Gastrocnemius medialis (tissue), 4 donors: ENCODE measurements around the gene MEX3B. TPM values are rescaled to one million over a fixed set of nuclear protein-coding genes. Genes with fewer than 3 reads are reported as not detected.

Experiments
- ATAC-seq, 2 donors: fragments of 150-250 bp; one replicate each; pipeline ENCODE4 v1.9.1; 2016
- DNase-seq, 2 donors: peaks; one replicate each; pipeline ENCODE4 v3.0.0-alpha.2; 2019
- H3K27ac ChIP-seq, 4 donors: fragments of 200-600 bp; sonication (generic); 1 replicate in 1 of 4; 2 replicates in 3 of 4; pipeline ENCODE4 v1.5.1; 2016 to 2018; ENCODE audit warnings: mild to moderate bottlenecking in 2 of 4, moderate library complexity in 1 of 4
- H3K27me3 ChIP-seq, 3 donors: fragments of 200-600 bp; sonication (generic) in 2 of 3; 1 replicate in 1 of 3; 2 replicates in 2 of 3; pipeline versions ENCODE4 v1.5.1 to v1.6.0; 2016 to 2019; ENCODE audit warnings: mild to moderate bottlenecking in 1 of 3, moderate library complexity in 1 of 3
- H3K36me3 ChIP-seq, 2 donors: fragments of 200-600 bp; sonication (generic) in 1 of 2; one replicate each; pipeline ENCODE4 v1.5.1; 2017 to 2018
- H3K4me1 ChIP-seq, 2 donors: fragments of 200-600 bp; sonication (generic) in 1 of 2; one replicate each; pipeline ENCODE4 v1.5.1; 2016 to 2017; ENCODE audit warnings: mild to moderate bottlenecking in 2 of 2
- H3K4me3 ChIP-seq, 4 donors: fragments of 200-600 bp; sonication (generic) in 3 of 4; 1 replicate in 1 of 4; 2 replicates in 3 of 4; pipeline ENCODE4 v1.5.1; 2016 to 2019; ENCODE audit warnings: mild to moderate bottlenecking in 2 of 4
- H3K9me3 ChIP-seq, 3 donors: fragments of 200-600 bp; sonication (generic) in 2 of 3; 1 replicate in 1 of 3; 2 replicates in 2 of 3; pipeline ENCODE4 v1.5.1; 2016 to 2019
- POLR2A ChIP-seq, 2 donors: fragments of 450-650 bp; IDR thresholded peaks; one replicate each; pipeline ENCODE4 v1.6.1; 2017; ENCODE audit warnings: antibody characterized with exemption in 2 of 2, mild to moderate bottlenecking in 2 of 2, moderate library complexity in 2 of 2
- in situ Hi-C, 4 donors: fragments of 200-750 bp; cut with MboI; loops; one replicate each; pipeline versions ENCODE4 v1.15.0 to v1.8.0; 2017; ENCODE audit warnings: low sequenced_read_pairs in 4 of 4
- intact Hi-C: fragments of 100-400 bp; cut with DNase I; formaldehyde crosslinking; loops from one replicate; pipeline ENCODE4 v1.15.1; 2023; ENCODE audit warnings: low total_unique reads
- total RNA-seq, 4 donors: library from RNA; depleted of rRNA; stranded (reverse); fragments of >200 nt; gene quantifications; one replicate each; pipeline versions ENCODE4 v1.1.0 to v1.2.3, GENCODE V29; 2016
- TF ChIP-seq, protein P1 (sequence below), 5 experiments: fragments of 450-650 bp in 3 of 5; fragments of 200-600 bp in 2 of 5; sonication (generic) in 2 of 5; IDR thresholded peaks in 4 of 5; conservative IDR thresholded peaks in 1 of 5; 1 replicate in 4 of 5; 2 replicates in 1 of 5; pipeline ENCODE4 v1.5.1; 2016 to 2019; ENCODE audit warnings: antibody characterized with exemption in 5 of 5, mild to moderate bottlenecking in 3 of 5, moderate library complexity in 3 of 5

Gene MEX3B
- total RNA-seq, 4 donors from 2014 or later, result 1.3 to 2.4 (median 1.4) TPM

DNA sequence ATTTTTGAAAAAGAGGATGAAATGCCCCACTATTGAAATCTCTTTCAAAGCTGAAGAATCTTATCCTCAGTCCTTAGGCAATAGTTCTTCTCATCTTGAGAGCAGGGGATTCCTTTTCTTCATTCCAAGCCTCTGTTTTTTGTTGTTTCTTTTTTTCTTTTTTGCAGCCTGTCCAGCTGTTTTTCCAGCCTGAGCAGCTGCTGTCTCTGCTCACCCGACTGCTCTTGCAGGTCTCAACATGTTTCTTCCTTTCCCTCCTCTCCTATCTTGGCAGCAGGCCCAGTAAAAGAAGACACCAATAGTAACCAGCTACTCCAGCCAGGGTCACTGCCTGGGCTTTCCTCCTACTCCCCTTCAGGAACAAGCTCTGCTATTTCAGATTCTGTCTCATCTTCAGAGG, 23.8 kb downstream of the MEX3B start:
- Histone ChIP-seq H3K4me3 (no peak overlapping the region), H3K36me3 (no peaks in the 10 kb centered on the region), H3K4me1 (no peaks in the 10 kb centered on the region), H3K9me3 (no peaks in the 10 kb centered on the region), H3K27ac (no peak overlapping the region), H3K27me3 (no peaks in the 10 kb centered on the region)
- TF ChIP-seq POLR2A (IDR thresholded peaks at IDR 0.05), result no peak
- TF ChIP-seq, protein P1, sequence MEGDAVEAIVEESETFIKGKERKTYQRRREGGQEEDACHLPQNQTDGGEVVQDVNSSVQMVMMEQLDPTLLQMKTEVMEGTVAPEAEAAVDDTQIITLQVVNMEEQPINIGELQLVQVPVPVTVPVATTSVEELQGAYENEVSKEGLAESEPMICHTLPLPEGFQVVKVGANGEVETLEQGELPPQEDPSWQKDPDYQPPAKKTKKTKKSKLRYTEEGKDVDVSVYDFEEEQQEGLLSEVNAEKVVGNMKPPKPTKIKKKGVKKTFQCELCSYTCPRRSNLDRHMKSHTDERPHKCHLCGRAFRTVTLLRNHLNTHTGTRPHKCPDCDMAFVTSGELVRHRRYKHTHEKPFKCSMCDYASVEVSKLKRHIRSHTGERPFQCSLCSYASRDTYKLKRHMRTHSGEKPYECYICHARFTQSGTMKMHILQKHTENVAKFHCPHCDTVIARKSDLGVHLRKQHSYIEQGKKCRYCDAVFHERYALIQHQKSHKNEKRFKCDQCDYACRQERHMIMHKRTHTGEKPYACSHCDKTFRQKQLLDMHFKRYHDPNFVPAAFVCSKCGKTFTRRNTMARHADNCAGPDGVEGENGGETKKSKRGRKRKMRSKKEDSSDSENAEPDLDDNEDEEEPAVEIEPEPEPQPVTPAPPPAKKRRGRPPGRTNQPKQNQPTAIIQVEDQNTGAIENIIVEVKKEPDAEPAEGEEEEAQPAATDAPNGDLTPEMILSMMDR (IDR thresholded peaks at IDR 0.05 in 4 of 5, conservative IDR thresholded peaks at IDR 0.05 in 1 of 5), result no peak
- in situ Hi-C loops (no loop called here), intact Hi-C loops (no loop called here)
- no peak for ATAC-seq
- DNase-seq, result no peak

DNA sequence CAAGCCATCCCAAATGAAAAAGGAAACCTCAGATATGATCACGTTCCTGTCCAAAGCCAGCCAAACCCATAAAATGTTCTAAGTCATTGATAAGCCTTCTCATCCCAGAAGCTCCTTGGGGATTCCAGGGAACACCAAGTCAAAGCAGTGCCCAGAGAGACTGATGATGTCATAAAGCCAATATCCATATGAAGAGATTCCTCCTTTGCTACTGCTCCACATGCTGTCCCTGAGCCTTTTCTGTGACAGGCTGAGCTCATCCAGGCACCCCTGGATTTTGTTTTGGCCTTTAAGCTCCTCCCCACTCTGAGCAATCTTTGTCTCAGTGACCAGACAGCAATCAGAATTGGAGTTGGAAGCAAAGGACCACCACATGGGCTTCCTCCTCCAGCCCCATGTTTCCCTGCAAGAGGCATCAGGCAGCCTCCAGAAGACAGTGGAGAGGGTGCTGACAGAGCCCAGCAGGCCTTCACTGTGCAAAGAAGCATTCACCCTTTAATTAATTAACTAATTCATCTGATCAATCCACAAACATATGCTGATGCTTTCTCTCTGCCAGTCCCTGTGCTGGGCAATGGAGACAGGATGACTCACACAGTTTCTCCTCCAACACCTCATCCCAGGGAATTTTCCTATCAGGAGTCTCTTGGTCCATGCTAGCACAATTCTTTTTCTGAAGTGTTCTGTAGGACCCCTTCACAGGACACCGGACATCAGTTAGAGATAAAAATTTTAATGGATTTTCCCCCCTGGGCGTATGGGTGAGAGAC, 25.0 kb downstream of the MEX3B start:
- H3K4me1 ChIP-seq, result no peaks in the 10 kb centered on the region
- no peak for TF ChIP-seq POLR2A (IDR thresholded peaks at IDR 0.05)
- TF ChIP-seq, protein P1 (IDR thresholded peaks at IDR 0.05 in 4 of 5, conservative IDR thresholded peaks at IDR 0.05 in 1 of 5), result no peak
- DNase-seq, result no peak
- H3K27ac ChIP-seq, result no peak overlapping the region
- intact Hi-C loops, result no loop called here
- no peaks in the 10 kb centered on the region for H3K36me3 ChIP-seq
- H3K9me3 ChIP-seq, result no peaks in the 10 kb centered on the region
- no peaks in the 10 kb centered on the region for H3K27me3 ChIP-seq
- no peak overlapping the region for H3K4me3 ChIP-seq
- no peak for ATAC-seq
- in situ Hi-C loops, result no loop called here

DNA sequence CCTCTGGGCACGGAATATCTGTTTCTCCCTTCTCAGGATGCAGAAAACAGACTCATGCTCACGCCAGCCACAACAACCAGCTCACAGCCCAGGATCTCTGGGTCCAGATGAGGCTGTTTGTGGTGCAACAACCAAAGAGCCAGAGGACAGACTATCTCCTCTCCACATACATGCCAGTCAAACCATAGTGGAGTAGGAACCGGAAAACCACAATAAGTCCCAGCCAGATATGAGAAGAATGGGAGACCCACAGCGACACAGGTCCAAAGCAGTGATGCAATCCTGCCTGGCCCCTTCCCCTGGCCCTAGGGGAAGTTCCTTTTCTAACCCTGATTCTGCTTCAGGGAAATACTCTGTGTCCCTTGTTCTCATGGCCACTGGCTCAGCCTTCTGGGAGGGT, 27.6 kb downstream of the MEX3B start:
- no peak for ATAC-seq
- TF ChIP-seq POLR2A (IDR thresholded peaks at IDR 0.05), result no peak
- TF ChIP-seq, protein P1 (IDR thresholded peaks at IDR 0.05 in 4 of 5, conservative IDR thresholded peaks at IDR 0.05 in 1 of 5), result no peak
- Histone ChIP-seq H3K27ac (no peak overlapping the region), H3K4me3 (no peak overlapping the region), H3K36me3 (no peaks in the 10 kb centered on the region), H3K27me3 (no peaks in the 10 kb centered on the region), H3K9me3 (no peaks in the 10 kb centered on the region), H3K4me1 (no peaks in the 10 kb centered on the region)
- no peak for DNase-seq
- intact Hi-C loops (no loop called here), in situ Hi-C loops (no loop called here)

DNA sequence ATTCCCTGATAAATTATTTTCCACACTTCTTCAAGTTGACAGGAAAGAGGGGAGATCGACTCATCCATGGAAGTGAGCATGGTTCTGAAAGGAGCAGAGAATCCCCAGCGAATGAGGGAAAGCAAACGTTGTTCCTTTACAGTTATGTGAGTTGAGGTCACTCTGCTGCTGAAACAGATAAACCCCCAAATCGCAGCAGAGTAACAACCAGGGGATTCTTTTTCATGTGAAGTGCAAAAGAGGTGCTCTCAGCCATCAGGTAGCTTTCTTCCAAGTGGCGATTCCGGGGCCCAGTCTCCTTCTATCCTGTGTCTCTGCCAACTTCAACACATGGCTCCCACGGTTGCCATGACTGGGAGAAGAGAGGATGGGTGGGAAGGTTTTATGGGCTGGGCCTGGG, 28.2 kb downstream of the MEX3B start:
- Histone ChIP-seq H3K9me3 (no peaks in the 10 kb centered on the region), H3K27me3 (no peaks in the 10 kb centered on the region), H3K36me3 (no peaks in the 10 kb centered on the region), H3K27ac (no peak overlapping the region), H3K4me1 (no peaks in the 10 kb centered on the region), H3K4me3 (no peak overlapping the region)
- ATAC-seq, result no peak
- DNase-seq, result no peak
- in situ Hi-C loops (no loop called here), intact Hi-C loops (no loop called here)
- TF ChIP-seq, protein P1 (IDR thresholded peaks at IDR 0.05 in 4 of 5, conservative IDR thresholded peaks at IDR 0.05 in 1 of 5), result no peak
- TF ChIP-seq POLR2A (IDR thresholded peaks at IDR 0.05), result no peak

DNA sequence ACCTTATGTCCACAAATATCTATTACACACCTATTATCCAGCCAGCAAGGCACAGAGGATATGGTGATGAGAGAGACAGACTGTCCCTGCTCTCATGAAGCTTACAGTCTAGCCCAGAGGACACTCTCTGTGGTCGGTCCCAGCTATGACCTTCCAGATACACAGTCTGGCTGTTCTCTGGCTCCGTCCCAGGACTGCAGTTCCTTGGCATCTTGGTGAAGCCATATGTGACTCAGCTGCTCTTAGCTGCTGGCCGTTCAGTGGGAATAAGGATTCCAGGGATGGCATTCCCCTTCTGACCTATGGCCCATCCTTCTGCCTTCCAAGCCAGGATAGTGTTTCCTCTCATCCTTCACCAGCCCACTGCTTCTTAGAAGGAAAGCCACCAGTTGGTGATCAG, 30.8 kb downstream of the MEX3B start:
- in situ Hi-C loops, result no loop called here

More for the DNA sequence above, 30.8 kb downstream of the MEX3B start:
- intact Hi-C loops, result no loop called here
- Histone ChIP-seq H3K36me3 (no peaks in the 10 kb centered on the region), H3K27ac (no peak overlapping the region), H3K4me3 (no peak overlapping the region), H3K27me3 (no peaks in the 10 kb centered on the region), H3K4me1 (no peaks in the 10 kb centered on the region), H3K9me3 (no peaks in the 10 kb centered on the region)
- no peak for ATAC-seq
- TF ChIP-seq POLR2A (IDR thresholded peaks at IDR 0.05), result no peak
- TF ChIP-seq, protein P1 (IDR thresholded peaks at IDR 0.05 in 4 of 5, conservative IDR thresholded peaks at IDR 0.05 in 1 of 5), result no peak
- no peak for DNase-seq
